Glutamatergic neuron (in vitro differentiated cells): Measurements from ENCODE around the gene KCTD17. TPM values are rescaled to one million over a fixed set of nuclear protein-coding genes. Genes with fewer than 3 reads are reported as not detected.

Experiments used
- DNase-seq: peaks from one replicate; pipeline ENCODE4 v3.0.0; 2022
- H3K27ac Mint-ChIP-seq: one replicate; pipeline ENCODE4 v1.8.0; 2020; ENCODE audit warnings: mild to moderate bottlenecking, mixed read lengths, inconsistent platforms; ENCODE audit not compliant: unreplicated experiment
- H3K27me3 Mint-ChIP-seq: one replicate; pipeline ENCODE4 v1.8.0; 2020; ENCODE audit warnings: mild to moderate bottlenecking, moderate library complexity, mixed read lengths, inconsistent platforms; ENCODE audit not compliant: unreplicated experiment
- H3K36me3 Mint-ChIP-seq: one replicate; pipeline ENCODE4 v1.8.0; 2020; ENCODE audit warnings: mild to moderate bottlenecking, mixed read lengths, inconsistent platforms; ENCODE audit not compliant: unreplicated experiment
- H3K4me1 Mint-ChIP-seq: one replicate; pipeline ENCODE4 v1.8.0; 2020; ENCODE audit warnings: mild to moderate bottlenecking, low read depth, mixed read lengths, inconsistent platforms; ENCODE audit not compliant: unreplicated experiment
- H3K4me3 Mint-ChIP-seq: one replicate; pipeline ENCODE4 v1.8.0; 2020; ENCODE audit warnings: mild to moderate bottlenecking, mixed read lengths, inconsistent platforms; ENCODE audit not compliant: unreplicated experiment
- H3K9me3 Mint-ChIP-seq: one replicate; pipeline ENCODE4 v1.8.0; 2020; ENCODE audit warnings: mild to moderate bottlenecking, moderate library complexity, mixed read lengths, inconsistent platforms; ENCODE audit not compliant: unreplicated experiment
- CTCF ChIP-seq: fragments of 200-600 bp; sonication (generic); IDR thresholded peaks from one replicate; pipeline ENCODE4 v1.5.0; 2021; ENCODE audit not compliant: partially characterized antibody, unreplicated experiment
- total RNA-seq: library from RNA; stranded (reverse); fragmentation: NEBNext Ultra II Directional; extraction: Animal tissue kit (Norgen Biotek cat#: 25700); gene quantifications from one replicate; pipeline ENCODE4 v1.2.1, GENCODE V29; 2021; ENCODE audit not compliant: unreplicated experiment

KCTD17 gene
- total RNA-seq, 1 donor from 2014 or later, result 137 TPM

- H3K27ac Mint-ChIP-seq, result peak overlapping the region; percentile 94
- H3K27me3 Mint-ChIP-seq, result no peaks in the 10 kb centered on the region
- H3K4me1 Mint-ChIP-seq, result peaks cover 9% of the 10 kb centered on the region
- no peak for TF ChIP-seq CTCF
- H3K4me3 Mint-ChIP-seq, result peak overlapping the region; percentile 92
- H3K9me3 Mint-ChIP-seq, result peaks cover 5% of the 10 kb centered on the region
- no peak for DNase-seq
- H3K36me3 Mint-ChIP-seq, result no peaks in the 10 kb centered on the region
These were observed 31.4 kb upstream of the KCTD17 start for GRCh38 chr22:37020192-37020479.

GRCh38 chr22:37021041-37021440 is 30.5 kb upstream of the KCTD17 start:
- no peak overlapping the region for H3K4me3 Mint-ChIP-seq
- H3K36me3 Mint-ChIP-seq, result no peaks in the 10 kb centered on the region
- H3K27me3 Mint-ChIP-seq, result no peaks in the 10 kb centered on the region
- no peak for DNase-seq
- no peak overlapping the region for H3K27ac Mint-ChIP-seq
- no peak for TF ChIP-seq CTCF
- H3K9me3 Mint-ChIP-seq, result peaks cover 5% of the 10 kb centered on the region
- peaks cover 9% of the 10 kb centered on the region for H3K4me1 Mint-ChIP-seq

GRCh38 chr22:37021710-37022482 is 29.6 kb upstream of the KCTD17 start:
- Mint-ChIP-seq H3K4me1 (peaks cover 9% of the 10 kb centered on the region), H3K27ac (no peak overlapping the region), H3K36me3 (no peaks in the 10 kb centered on the region), H3K4me3 (no peak overlapping the region), H3K27me3 (no peaks in the 10 kb centered on the region), H3K9me3 (peaks cover 7% of the 10 kb centered on the region)
- DNase-seq, result peak; percentile 45
- TF ChIP-seq CTCF, result peak; percentile 81

- H3K27me3 Mint-ChIP-seq, result no peaks in the 10 kb centered on the region
- DNase-seq, result no peak
- peaks cover 6% of the 10 kb centered on the region for H3K4me1 Mint-ChIP-seq
- no peak overlapping the region for H3K4me3 Mint-ChIP-seq
- no peak overlapping the region for H3K27ac Mint-ChIP-seq
- no peak for TF ChIP-seq CTCF
- H3K9me3 Mint-ChIP-seq, result peaks cover 5% of the 10 kb centered on the region
- H3K36me3 Mint-ChIP-seq, result no peaks in the 10 kb centered on the region
These were observed 28.8 kb upstream of the KCTD17 start for GRCh38 chr22:37022483-37023337.
